Measurements from ENCODE around the gene RHOT2.

The RHOT2 gene

GRCh38 chr16:640614-641013 lies 27.3 kb upstream of the RHOT2 start:
- no peak for DNase-seq
- H3K4me1 ChIP-seq = peaks cover 11% of the 10 kb centered on the region
- H3K4me3 ChIP-seq (ENCODE audit: low read depth, low read length) = no peak overlapping the region
- no peaks in the 10 kb centered on the region for H3K9me3 ChIP-seq
- no peak for TF ChIP-seq CTCF (IDR thresholded peaks at IDR 0.05; ENCODE audit: low read depth, low read length)
- no peaks in the 10 kb centered on the region for H3K36me3 ChIP-seq
- H3K27me3 ChIP-seq = no peaks in the 10 kb centered on the region

GRCh38 chr16:641326-642188 lies 26.4 kb upstream of the RHOT2 start, which contains the start of gene MCRIP2:
Gene MCRIP2 (plus strand): TSS chr16:641828. CDS start chr16:641992, 164 bp downstream.
- Histone ChIP-seq H3K27me3 (no peaks in the 10 kb centered on the region), H3K9me3 (no peaks in the 10 kb centered on the region), H3K4me3 (ENCODE audit: low read depth, low read length) (peak within 1 kb of the TSS; percentile 65), H3K4me1 (peaks cover 11% of the 10 kb centered on the region), H3K36me3 (no peaks in the 10 kb centered on the region)
- no peak for TF ChIP-seq CTCF (IDR thresholded peaks at IDR 0.05; ENCODE audit: low read depth, low read length)
- DNase-seq = peak; percentile 89

GRCh38 chr16:642189-643049 lies 25.5 kb upstream of the RHOT2 start:
- no peak for TF ChIP-seq CTCF (IDR thresholded peaks at IDR 0.05; ENCODE audit: low read depth, low read length)
- Histone ChIP-seq H3K36me3 (no peaks in the 10 kb centered on the region), H3K4me1 (peaks cover 10% of the 10 kb centered on the region), H3K27me3 (no peaks in the 10 kb centered on the region), H3K9me3 (no peaks in the 10 kb centered on the region), H3K4me3 (ENCODE audit: low read depth, low read length) (peak overlapping the region; percentile 65)
- peak; percentile 53 for DNase-seq

GRCh38 chr16:643050-643368 lies 24.9 kb upstream of the RHOT2 start:
- no peak for TF ChIP-seq CTCF (IDR thresholded peaks at IDR 0.05; ENCODE audit: low read depth, low read length)
- Histone ChIP-seq H3K27me3 (no peaks in the 10 kb centered on the region), H3K9me3 (no peaks in the 10 kb centered on the region), H3K4me1 (peaks cover 4% of the 10 kb centered on the region), H3K36me3 (no peaks in the 10 kb centered on the region), H3K4me3 (ENCODE audit: low read depth, low read length) (peak overlapping the region; percentile 65)
- DNase-seq = no peak

- Histone ChIP-seq H3K4me1 (peaks cover 2% of the 10 kb centered on the region; the same call in 1 of the 2 replicates), H3K36me3 (no peaks in the 10 kb centered on the region)
- no peak for TF ChIP-seq CTCF (IDR thresholded peaks at IDR 0.05; ENCODE audit: low read depth, low read length)
Observed at GRCh38 chr16:644556-644955, 23.4 kb upstream of the RHOT2 start.

More at GRCh38 chr16:644556-644955, 23.4 kb upstream of the RHOT2 start:
- Histone ChIP-seq H3K27me3 (no peaks in the 10 kb centered on the region), H3K9me3 (no peaks in the 10 kb centered on the region), H3K4me3 (ENCODE audit: low read depth, low read length) (no peak overlapping the region)
- DNase-seq = no peak
